Measurements from ENCODE around the gene CRTC1.

DNA sequence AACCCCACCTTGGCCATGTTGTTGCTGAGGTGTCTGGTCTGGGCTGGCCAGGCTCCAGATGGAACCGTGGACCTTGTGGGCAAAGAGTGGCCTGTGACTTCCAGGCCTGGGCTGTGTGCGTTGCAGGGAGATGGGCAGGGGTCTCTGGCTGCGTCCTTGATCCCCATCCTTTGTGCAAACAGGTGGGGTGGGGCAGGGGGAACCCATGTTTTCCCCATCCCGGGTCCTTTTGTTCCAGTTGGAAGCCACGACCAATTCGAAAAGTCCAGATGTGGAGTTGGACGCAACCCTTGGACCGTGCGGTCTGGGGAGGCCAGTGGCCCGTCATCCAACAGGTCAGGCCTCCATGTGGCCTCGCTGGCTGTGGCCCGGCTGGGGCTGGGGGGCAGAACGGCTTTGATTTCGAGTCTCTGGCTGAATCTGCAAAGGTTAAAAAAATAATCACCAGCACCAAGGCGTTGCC is 120.7 kb downstream of the CRTC1 start:
- TF ChIP-seq CTCF (IDR thresholded peaks at IDR 0.05; ENCODE audit: insufficient read depth, low read length, poor library complexity, severe bottlenecking) (no peak), EZH2phosphoT487 (conservative IDR thresholded peaks at IDR 0.05; ENCODE audit: low read length) (no peak)

Data from SU-DHL-6 (cell line).